ENCODE measurements around the gene SPESP1. TPM values are rescaled to one million over a fixed set of nuclear protein-coding genes. Genes with fewer than 3 reads are reported as not detected.

SPESP1 gene
- total and polyA plus RNA-seq, 9 of the 15 experiments (the other 6 are each of a cell fraction or from before 2014, with no cell fraction given) = not detected

GRCh38 chr15:68896178-68896577 is 34.1 kb upstream of the SPESP1 start (continued):
- TF ChIP-seq, protein P1, sequence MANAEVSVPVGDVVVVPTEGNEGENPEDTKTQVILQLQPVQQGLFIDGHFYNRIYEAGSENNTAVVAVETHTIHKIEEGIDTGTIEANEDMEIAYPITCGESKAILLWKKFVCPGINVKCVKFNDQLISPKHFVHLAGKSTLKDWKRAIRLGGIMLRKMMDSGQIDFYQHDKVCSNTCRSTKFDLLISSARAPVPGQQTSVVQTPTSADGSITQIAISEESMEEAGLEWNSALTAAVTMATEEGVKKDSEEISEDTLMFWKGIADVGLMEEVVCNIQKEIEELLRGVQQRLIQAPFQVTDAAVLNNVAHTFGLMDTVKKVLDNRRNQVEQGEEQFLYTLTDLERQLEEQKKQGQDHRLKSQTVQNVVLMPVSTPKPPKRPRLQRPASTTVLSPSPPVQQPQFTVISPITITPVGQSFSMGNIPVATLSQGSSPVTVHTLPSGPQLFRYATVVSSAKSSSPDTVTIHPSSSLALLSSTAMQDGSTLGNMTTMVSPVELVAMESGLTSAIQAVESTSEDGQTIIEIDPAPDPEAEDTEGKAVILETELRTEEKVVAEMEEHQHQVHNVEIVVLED (CRISPR knock-in tag; IDR thresholded peaks at IDR 0.05) = no peak

DNA sequence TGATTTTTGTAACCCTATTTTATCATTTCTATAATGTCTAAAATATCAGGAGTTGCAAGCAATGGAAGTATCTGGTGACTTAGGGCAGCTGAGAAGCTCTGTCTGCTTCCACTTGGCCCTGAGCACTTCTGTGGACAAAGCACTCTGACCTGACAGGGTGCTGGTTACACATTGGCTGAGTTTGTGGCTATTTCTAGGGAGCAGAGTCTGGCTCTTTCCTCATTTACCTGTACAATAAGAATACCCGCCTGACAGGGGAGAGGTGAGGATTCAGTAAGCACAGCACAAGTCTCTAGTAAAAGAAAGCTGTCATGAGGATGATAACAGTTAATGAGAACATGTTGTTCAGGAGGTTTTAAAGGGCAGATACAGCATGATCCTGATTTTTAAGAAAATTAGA is 33.3 kb upstream of the SPESP1 start:
- WGBS (ENCODE audit: insufficient coverage, low coverage, missing lambda C conversion rate) = 0% methylated on average over 1 of the region's 1 CpG
- Histone ChIP-seq H3K9ac (ENCODE audit: insufficient read depth in 1 of 2, low read depth in 2 of 2, low read length in 2 of 2) (no peak overlapping the region), H3K36me3 (ENCODE audit: control insufficient read depth, insufficient read depth, low read length) (no peaks in the 10 kb centered on the region), H3K9me3 (replicated peaks; ENCODE audit: control insufficient read depth, insufficient read depth, low read depth, low read length) (no peaks in the 10 kb centered on the region), H3K9me1 (ENCODE audit: control insufficient read depth, insufficient read depth, low read length) (no peaks in the 10 kb centered on the region), H3K4me1 (replicated peaks in 1 of 2; ENCODE audit: control insufficient read depth in 2 of 2, insufficient read depth in 2 of 2, low read length in 2 of 2) (no peaks in the 10 kb centered on the region), H3K79me2 (ENCODE audit: control insufficient read depth, insufficient read depth, low read length) (no peaks in the 10 kb centered on the region), H3K27ac (ENCODE audit: extremely low read depth, low read depth, low read length) (no peak overlapping the region), H2AFZ (ENCODE audit: low read depth, low read length) (no peak overlapping the region), H3K4me2 (ENCODE audit: insufficient read depth, low read length) (no peak overlapping the region), H4K20me1 (replicated peaks; ENCODE audit: control insufficient read depth, insufficient read depth, low read length) (no peaks in the 10 kb centered on the region), H3K4me3 (no peak overlapping the region), H3K27me3 (ENCODE audit: control insufficient read depth in 2 of 2, insufficient read depth in 2 of 2, low read length in 2 of 2) (peaks cover 10 to 11% of the 10 kb centered on the region in 2 experiments)
- FAIRE-seq = no peak
- ChIA-PET CTCF (ENCODE audit: low intra/inter-chr PET ratio) (no interaction called here), POLR2A (no interaction called here)
- BruUV-seq (replicated peaks) = no TSS peak
- in situ Hi-C loops (cut with MboI) (no loop called here), intact Hi-C loops (cut with micrococcal nuclease) (no loop called here)
- no peak for DNase-seq (ENCODE audit: extremely low read depth in 1 of 4, low spot score in 3 of 4)
- no peak for ATAC-seq
- TF ChIP-seq, protein P2, sequence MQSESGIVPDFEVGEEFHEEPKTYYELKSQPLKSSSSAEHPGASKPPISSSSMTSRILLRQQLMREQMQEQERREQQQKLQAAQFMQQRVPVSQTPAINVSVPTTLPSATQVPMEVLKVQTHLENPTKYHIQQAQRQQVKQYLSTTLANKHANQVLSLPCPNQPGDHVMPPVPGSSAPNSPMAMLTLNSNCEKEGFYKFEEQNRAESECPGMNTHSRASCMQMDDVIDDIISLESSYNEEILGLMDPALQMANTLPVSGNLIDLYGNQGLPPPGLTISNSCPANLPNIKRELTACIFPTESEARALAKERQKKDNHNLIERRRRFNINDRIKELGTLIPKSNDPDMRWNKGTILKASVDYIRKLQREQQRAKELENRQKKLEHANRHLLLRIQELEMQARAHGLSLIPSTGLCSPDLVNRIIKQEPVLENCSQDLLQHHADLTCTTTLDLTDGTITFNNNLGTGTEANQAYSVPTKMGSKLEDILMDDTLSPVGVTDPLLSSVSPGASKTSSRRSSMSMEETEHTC (IDR thresholded peaks at IDR 0.05) = no peak
- TF ChIP-seq BRF2 (IDR thresholded peaks at IDR 0.05; ENCODE audit: borderline replicate concordance, insufficient read depth, insufficient read length) (no peak), SREBF1 (IDR thresholded peaks at IDR 0.05; ENCODE audit: borderline replicate concordance, low read depth, low read length) (no peak), HMBOX1 (IDR thresholded peaks at IDR 0.05) (no peak), ZNF212 (CRISPR knock-in tag; IDR thresholded peaks at IDR 0.05) (no peak), ZNF146 (CRISPR knock-in tag; IDR thresholded peaks at IDR 0.05; ENCODE audit: unreplicated experiment) (no peak), HLTF (IDR thresholded peaks at IDR 0.05) (no peak), MIER1 (IDR thresholded peaks at IDR 0.05; ENCODE audit: low read depth) (no peak), ZNF584 (CRISPR knock-in tag; IDR thresholded peaks at IDR 0.05; ENCODE audit: low read depth) (no peak), TCF3 (CRISPR knock-in tag; IDR thresholded peaks at IDR 0.05) (no peak), CTCFL (IDR thresholded peaks at IDR 0.05; ENCODE audit: borderline replicate concordance, insufficient read depth, low read depth, low read length, poor library complexity, severe bottlenecking) (no peak)

All from K562 (cell line).